Right lobe of liver (tissue), 6 donors: ENCODE results near the gene ASB2. TPM values are rescaled to one million over a fixed set of nuclear protein-coding genes. Genes with fewer than 3 reads are reported as not detected.

Experiments
- ATAC-seq, 4 donors: fragments of 200-7000 bp; cut with Tn5 transposase; one replicate each; pipeline ENCODE4 v1.9.1; 2020; ENCODE audit warnings: mild to moderate bottlenecking in 4 of 4, moderate library complexity in 4 of 4
- DNase-seq, 3 donors: peaks; one replicate each; pipeline ENCODE4 v3.0.0-alpha.2; 2020
- H3K27ac ChIP-seq, 3 donors: fragments of 200-600 bp; one replicate each; pipeline ENCODE4 v1.8.0; 2022
- H3K27me3 ChIP-seq, 2 donors: fragments of 200-600 bp; one replicate each; pipeline ENCODE4 v1.8.0; 2022
- H3K36me3 ChIP-seq, 4 donors: fragments of 200-600 bp; sonication (generic) in 1 of 4; one replicate each; pipeline versions ENCODE4 v1.5.1 to v1.8.0; 2017 to 2022; ENCODE audit warnings: control low read depth in 1 of 4
- H3K4me1 ChIP-seq, 4 donors: fragments of 200-600 bp; sonication (generic) in 1 of 4; one replicate each; pipeline versions ENCODE4 v1.5.1 to v1.8.0; 2017 to 2022; ENCODE audit warnings: control low read depth in 1 of 4
- H3K4me3 ChIP-seq, 3 donors: fragments of 200-600 bp; one replicate each; pipeline ENCODE4 v1.8.0; 2022
- H3K9me3 ChIP-seq, 4 donors: fragments of 200-600 bp; sonication (generic) in 1 of 4; one replicate each; pipeline versions ENCODE4 v1.5.1 to v1.8.0; 2017 to 2022; ENCODE audit warnings: control low read depth in 1 of 4
- CTCF ChIP-seq, 4 donors: fragments of 200-600 bp in 3 of 4; fragments of 450-650 bp in 1 of 4; IDR thresholded peaks; one replicate each; pipeline versions ENCODE4 v1.5.1 to v1.8.0; 2016 to 2022; ENCODE audit warnings: antibody characterized with exemption in 4 of 4, mild to moderate bottlenecking in 2 of 4
- POLR2A ChIP-seq: fragments of 450-650 bp; IDR thresholded peaks from one replicate; pipeline ENCODE4 v1.6.1; 2017; ENCODE audit warnings: antibody characterized with exemption, mild to moderate bottlenecking
- WGBS: methylation state at CpG from one replicate; pipeline ENCODE4 v1.1.6; 2018; ENCODE audit warnings: low coverage, low lambda C conversion rate; ENCODE audit not compliant: insufficient coverage; ENCODE audit errors: missing lambda C conversion rate; 5-methylcytosine and 5-hydroxymethylcytosine counted together
- intact Hi-C, 2 donors: fragments of 100-400 bp; cut with DNase I; formaldehyde crosslinking; loops; one replicate each; pipeline versions ENCODE4 v1.11.2 to v1.14.1; 2022
- total RNA-seq, 6 experiments: library from RNA; depleted of rRNA in 2 of 6; stranded (reverse); fragments of >200 nt in 2 of 6; fragmentation: NEBNext Ultra II Directional in 3 of 6; extraction: Animal tissue kit (Norgen Biotek cat#: 25700) in 3 of 6; gene quantifications; one replicate each; pipeline versions ENCODE4 v1.1.0 to v1.2.4, GENCODE V29; 2016 to 2023
- donor health status: DM: no; HTN: yes; CAD: no.
- donor health status: DM: no; HTN: no; CAD: no.
- donor health status: DM: no; HTN: no; CAD: no.
- donor health status: DM: no; HTN: yes; CAD: no.
- donor health status: DM: no; HTN: yes; CAD: no.

ASB2 gene
- total RNA-seq, 6 experiments from 2014 or later: 0.20 to 0.59 (median 0.28) TPM

- no peak for ATAC-seq
- no peak for DNase-seq
- Histone ChIP-seq H3K4me1 (no peaks in the 10 kb centered on the region), H3K9me3 (no peaks in the 10 kb centered on the region), H3K36me3 (no peaks in the 10 kb centered on the region), H3K4me3 (no peak overlapping the region), H3K27me3 (no peaks in the 10 kb centered on the region), H3K27ac (no peak overlapping the region)
- 100% methylated on average over 1 of the region's 3 CpGs for WGBS
- TF ChIP-seq POLR2A (no peak), CTCF (IDR thresholded peaks at IDR 0.05) (no peak)
- intact Hi-C loops: no loop called here
Measured at GRCh38 chr14:93965946-93966474, 10.4 kb downstream of the ASB2 start.

GRCh38 chr14:93965287-93965821 lies 11.0 kb downstream of the ASB2 start:
- DNase-seq: no peak
- 72% methylated on average over 2 of the region's 3 CpGs for WGBS
- ATAC-seq: no peak
- intact Hi-C loops: no loop called here
- H3K4me3 ChIP-seq: no peak overlapping the region
- no peaks in the 10 kb centered on the region for H3K4me1 ChIP-seq
- TF ChIP-seq POLR2A: no peak
- TF ChIP-seq CTCF (IDR thresholded peaks at IDR 0.05): no peak
- no peak overlapping the region for H3K27ac ChIP-seq
- H3K9me3 ChIP-seq: no peaks in the 10 kb centered on the region
- no peaks in the 10 kb centered on the region for H3K27me3 ChIP-seq
- H3K36me3 ChIP-seq: no peaks in the 10 kb centered on the region

GRCh38 chr14:93964820-93965286 lies 11.5 kb downstream of the ASB2 start:
- Histone ChIP-seq H3K27me3 (no peaks in the 10 kb centered on the region), H3K4me3 (no peak overlapping the region), H3K36me3 (no peaks in the 10 kb centered on the region), H3K4me1 (no peaks in the 10 kb centered on the region), H3K27ac (no peak overlapping the region), H3K9me3 (no peaks in the 10 kb centered on the region)
- no peak for ATAC-seq
- intact Hi-C loops: no loop called here
- no peak for TF ChIP-seq POLR2A
- TF ChIP-seq CTCF (IDR thresholded peaks at IDR 0.05): no peak
- DNase-seq: no peak
- WGBS: 93% methylated on average over 3 of the region's 3 CpGs

DNA sequence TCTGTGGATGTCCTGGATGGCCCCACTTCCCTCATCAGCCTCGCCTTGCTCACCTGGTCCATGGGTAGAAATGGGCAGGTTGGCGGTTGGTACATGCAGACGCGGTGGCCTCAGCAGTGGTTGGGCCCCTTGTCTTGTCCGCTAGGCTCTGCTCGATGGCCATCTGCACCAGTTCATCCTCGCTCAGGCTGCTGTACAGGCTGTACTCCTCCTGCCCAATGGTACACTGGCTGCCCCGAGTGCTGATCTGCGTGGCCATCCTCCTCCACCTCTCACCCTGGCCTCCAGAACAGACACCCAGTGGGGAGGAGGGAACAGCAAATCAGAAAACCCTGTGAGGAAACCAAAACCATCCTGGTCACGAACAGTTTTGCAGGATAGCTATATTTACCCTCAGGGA lies 12.1 kb downstream of the ASB2 start:
- WGBS: 60% methylated on average over 1 of the region's 10 CpGs
- H3K27me3 ChIP-seq: no peaks in the 10 kb centered on the region
- no peak overlapping the region for H3K27ac ChIP-seq
- H3K9me3 ChIP-seq: no peaks in the 10 kb centered on the region
- ATAC-seq (no peak), DNase-seq (no peak)
- no peaks in the 10 kb centered on the region for H3K36me3 ChIP-seq
- no peak overlapping the region for H3K4me3 ChIP-seq
- intact Hi-C loops: no loop called here
- H3K4me1 ChIP-seq: no peaks in the 10 kb centered on the region
- TF ChIP-seq CTCF (IDR thresholded peaks at IDR 0.05) (no peak), POLR2A (no peak)

DNA sequence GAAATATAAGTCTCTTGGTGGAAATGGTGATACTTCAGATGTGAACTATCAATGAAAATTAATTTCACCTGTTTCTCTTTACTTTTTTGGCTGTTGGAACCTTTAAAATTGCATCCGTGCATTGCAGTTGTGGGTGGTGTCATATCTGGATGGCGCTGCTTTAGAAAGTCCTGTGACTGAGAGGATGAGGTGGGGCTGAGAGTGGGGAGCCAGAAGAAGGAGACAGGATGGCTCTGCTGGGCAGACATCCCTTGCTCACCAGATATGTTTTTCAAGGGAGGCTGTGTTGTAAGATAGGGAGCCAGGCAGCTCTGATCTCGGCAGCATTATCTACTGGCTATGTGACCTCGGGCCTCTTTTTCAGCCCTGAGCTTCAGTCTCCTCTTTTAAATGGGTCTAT lies 12.7 kb downstream of the ASB2 start:
- Histone ChIP-seq H3K4me1 (no peaks in the 10 kb centered on the region), H3K27ac (no peak overlapping the region), H3K4me3 (no peak overlapping the region), H3K9me3 (no peaks in the 10 kb centered on the region), H3K36me3 (no peaks in the 10 kb centered on the region), H3K27me3 (no peaks in the 10 kb centered on the region)
- TF ChIP-seq POLR2A (no peak), CTCF (IDR thresholded peaks at IDR 0.05) (no peak)
- no peak for DNase-seq
- intact Hi-C loops: no loop called here
- 49% methylated on average over 4 of the region's 4 CpGs for WGBS
- no peak for ATAC-seq
